Measurements from ENCODE around the gene SLC19A1.

The SLC19A1 gene

GRCh38 chr21:45478816-45479669 lies 63.2 kb downstream of the SLC19A1 start:
- DNase-seq (ENCODE audit: low spot score): no peak

- DNase-seq (ENCODE audit: low spot score): peak; percentile 75
These were observed 64.0 kb downstream of the SLC19A1 start for GRCh38 chr21:45478115-45478801.

- DNase-seq (ENCODE audit: low spot score): no peak
These were observed 64.8 kb downstream of the SLC19A1 start for GRCh38 chr21:45477176-45478114.

- no peak for DNase-seq (ENCODE audit: low spot score)
These were observed 65.7 kb downstream of the SLC19A1 start for GRCh38 chr21:45476582-45476981.

GRCh38 chr21:45475797-45476570 lies 66.3 kb downstream of the SLC19A1 start:
- DNase-seq (ENCODE audit: low spot score): no peak

GRCh38 chr21:45475004-45475685 lies 67.1 kb downstream of the SLC19A1 start:
- no peak for DNase-seq (ENCODE audit: low spot score)

GRCh38 chr21:45474323-45474950 lies 67.8 kb downstream of the SLC19A1 start:
- no peak for DNase-seq (ENCODE audit: low spot score)

GRCh38 chr21:45473496-45474322 lies 68.5 kb downstream of the SLC19A1 start:
- DNase-seq (ENCODE audit: low spot score): no peak

- no peak for DNase-seq (ENCODE audit: low spot score)
These were observed 69.5 kb downstream of the SLC19A1 start for GRCh38 chr21:45472445-45473365.

- DNase-seq (ENCODE audit: low spot score): peak; percentile 22
These were observed 70.6 kb downstream of the SLC19A1 start for GRCh38 chr21:45471525-45472221.

GRCh38 chr21:45470773-45471524 lies 71.3 kb downstream of the SLC19A1 start:
- peak; percentile 55 for DNase-seq (ENCODE audit: low spot score)

- no peak for DNase-seq (ENCODE audit: low spot score)
These were observed 72.1 kb downstream of the SLC19A1 start for GRCh38 chr21:45470087-45470515.

GRCh38 chr21:45469273-45470086 lies 72.8 kb downstream of the SLC19A1 start:
- DNase-seq (ENCODE audit: low spot score): no peak

GRCh38 chr21:45468971-45469272 lies 73.3 kb downstream of the SLC19A1 start:
- DNase-seq (ENCODE audit: low spot score): no peak

- no peak for DNase-seq (ENCODE audit: low spot score)
These were observed 73.9 kb downstream of the SLC19A1 start for GRCh38 chr21:45468051-45468970.

All from kidney capillary endothelial cell (primary cell).